Natural killer cell (primary cell): ENCODE measurements around the gene RNF125. TPM values are rescaled to one million over a fixed set of nuclear protein-coding genes. Genes with fewer than 3 reads are reported as not detected.

Source experiments
- ATAC-seq, 3 donors: fragments of 150-1000 bp in 2 of 3; fragments of 200-7000 bp in 1 of 3; cut with Tn5 transposase; 1 replicate in 1 of 3; 2 replicates in 2 of 3; pipeline ENCODE4 v1.10.0; 2021; ENCODE audit warnings: mild to moderate bottlenecking in 2 of 3, moderate library complexity in 2 of 3
- DNase-seq, 2 donors: peaks; one replicate each; pipeline versions ENCODE4 v3.0.0 to v3.0.0-alpha.2; 2013 to 2021; ENCODE audit warnings: mixed read lengths in 1 of 2
- H3K27ac ChIP-seq: one replicate; pipeline ENCODE4 v1.5.1; 2013; ENCODE audit warnings: mild to moderate bottlenecking, low read length
- H3K27me3 ChIP-seq: one replicate; pipeline ENCODE4 v1.6.1; 2013; ENCODE audit warnings: low read length; ENCODE audit not compliant: control insufficient read depth, insufficient read depth
- H3K36me3 ChIP-seq: one replicate; pipeline ENCODE4 v1.6.1; 2013; ENCODE audit warnings: low read length; ENCODE audit not compliant: control insufficient read depth, insufficient read depth
- H3K4me1 ChIP-seq: one replicate; pipeline ENCODE4 v1.6.1; 2013; ENCODE audit warnings: low read length; ENCODE audit not compliant: control insufficient read depth, insufficient read depth
- H3K4me3 ChIP-seq: one replicate; pipeline ENCODE4 v1.5.1; 2013; ENCODE audit warnings: low read length
- H3K9me3 ChIP-seq: one replicate; pipeline ENCODE4 v1.6.1; 2013; ENCODE audit warnings: low read length; ENCODE audit not compliant: control insufficient read depth, insufficient read depth
- H3K27ac Mint-ChIP-seq, 2 donors: one replicate each; pipeline ENCODE4 v1.8.0; 2022; ENCODE audit warnings: mild to moderate bottlenecking in 2 of 2, mixed read lengths in 2 of 2, moderate library complexity in 1 of 2
- H3K27me3 Mint-ChIP-seq, 2 donors: one replicate each; pipeline ENCODE4 v1.8.0; 2022; ENCODE audit warnings: low read depth in 2 of 2, mixed read lengths in 2 of 2
- H3K36me3 Mint-ChIP-seq: one replicate; pipeline ENCODE4 v1.8.0; 2022; ENCODE audit warnings: mixed read lengths
- H3K4me1 Mint-ChIP-seq, 2 donors: one replicate each; pipeline ENCODE4 v1.8.0; 2022; ENCODE audit warnings: mixed read lengths in 2 of 2
- H3K4me3 Mint-ChIP-seq: one replicate; pipeline ENCODE4 v1.8.0; 2022; ENCODE audit warnings: mild to moderate bottlenecking, moderate library complexity, mixed read lengths
- H3K9me3 Mint-ChIP-seq, 2 donors: one replicate each; pipeline ENCODE4 v1.8.0; 2022; ENCODE audit warnings: mixed read lengths in 2 of 2
- WGBS: methylation state at CpG from one replicate; pipeline ENCODE4 v1.1.7; 2013; ENCODE audit warnings: missing lambda C conversion rate; ENCODE audit not compliant: insufficient coverage; 5-methylcytosine and 5-hydroxymethylcytosine counted together
- intact Hi-C: fragments of 100-400 bp; cut with micrococcal nuclease; formaldehyde crosslinking; loops from one replicate; pipeline ENCODE4 v1.14.2; 2022
- total RNA-seq, 4 donors: library from RNA; stranded (reverse); fragments of 120-200 nt in 1 of 4; gene quantifications; one replicate each; pipeline versions ENCODE4 v1.2.3 to v1.2.4, GENCODE V29; 2013 to 2022
- TF ChIP-seq, protein P1 (sequence below): fragments of 200-600 bp; IDR thresholded peaks from one replicate; pipeline ENCODE4 v1.8.0; 2022; ENCODE audit warnings: antibody characterized with exemption

Gene RNF125
- total RNA-seq, 3 donors from 2014 or later (not counting 1 experiment from before 2014, with no cell fraction given) = 74.7 to 105 (median 96.7) TPM

DNA sequence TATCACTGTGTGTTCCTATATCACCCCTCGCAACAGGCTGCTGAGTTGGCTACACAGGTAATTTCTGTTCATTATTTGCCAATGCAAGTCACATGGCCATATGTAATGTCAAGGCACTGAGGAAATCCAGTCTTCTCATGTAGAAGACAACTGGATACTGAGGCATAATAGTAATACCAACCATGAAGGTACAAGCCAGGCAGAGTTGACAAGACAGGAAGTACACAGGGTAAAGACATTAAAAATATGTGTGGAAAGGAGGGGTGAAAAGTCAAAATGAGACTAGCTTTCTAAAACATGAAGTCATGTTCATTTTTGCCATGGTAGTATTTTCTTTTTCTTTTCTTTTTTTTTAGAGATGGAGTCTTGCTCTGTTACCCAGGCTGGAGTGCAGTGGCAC is 55.6 kb downstream of the RNF125 start:
- no peaks in the 10 kb centered on the region for H3K9me3 Mint-ChIP-seq
- H3K36me3 Mint-ChIP-seq = peaks cover 14% of the 10 kb centered on the region
- DNase-seq = no peak
- Histone ChIP-seq H3K27ac (no peak overlapping the region), H3K4me1 (peaks cover 2% of the 10 kb centered on the region), H3K27me3 (no peaks in the 10 kb centered on the region), H3K9me3 (no peaks in the 10 kb centered on the region), H3K4me3 (no peak overlapping the region), H3K36me3 (peaks cover 28% of the 10 kb centered on the region)
- intact Hi-C loops = loop anchor here (5.0 kb wide), 1 partner anchor 132 kb away; the partner anchor contains the start of gene TRAPPC8
- 100% methylated on average over 1 of the region's 1 CpG for WGBS
- no peaks in the 10 kb centered on the region for H3K27me3 Mint-ChIP-seq
- TF ChIP-seq, protein P1, sequence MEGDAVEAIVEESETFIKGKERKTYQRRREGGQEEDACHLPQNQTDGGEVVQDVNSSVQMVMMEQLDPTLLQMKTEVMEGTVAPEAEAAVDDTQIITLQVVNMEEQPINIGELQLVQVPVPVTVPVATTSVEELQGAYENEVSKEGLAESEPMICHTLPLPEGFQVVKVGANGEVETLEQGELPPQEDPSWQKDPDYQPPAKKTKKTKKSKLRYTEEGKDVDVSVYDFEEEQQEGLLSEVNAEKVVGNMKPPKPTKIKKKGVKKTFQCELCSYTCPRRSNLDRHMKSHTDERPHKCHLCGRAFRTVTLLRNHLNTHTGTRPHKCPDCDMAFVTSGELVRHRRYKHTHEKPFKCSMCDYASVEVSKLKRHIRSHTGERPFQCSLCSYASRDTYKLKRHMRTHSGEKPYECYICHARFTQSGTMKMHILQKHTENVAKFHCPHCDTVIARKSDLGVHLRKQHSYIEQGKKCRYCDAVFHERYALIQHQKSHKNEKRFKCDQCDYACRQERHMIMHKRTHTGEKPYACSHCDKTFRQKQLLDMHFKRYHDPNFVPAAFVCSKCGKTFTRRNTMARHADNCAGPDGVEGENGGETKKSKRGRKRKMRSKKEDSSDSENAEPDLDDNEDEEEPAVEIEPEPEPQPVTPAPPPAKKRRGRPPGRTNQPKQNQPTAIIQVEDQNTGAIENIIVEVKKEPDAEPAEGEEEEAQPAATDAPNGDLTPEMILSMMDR = no peak
- no peak overlapping the region for H3K4me3 Mint-ChIP-seq
- peak overlapping the region; percentile 40 to 73 for H3K27ac Mint-ChIP-seq
- ATAC-seq = no peak
- H3K4me1 Mint-ChIP-seq = peaks cover 16 to 18% of the 10 kb centered on the region in 2 donors

DNA sequence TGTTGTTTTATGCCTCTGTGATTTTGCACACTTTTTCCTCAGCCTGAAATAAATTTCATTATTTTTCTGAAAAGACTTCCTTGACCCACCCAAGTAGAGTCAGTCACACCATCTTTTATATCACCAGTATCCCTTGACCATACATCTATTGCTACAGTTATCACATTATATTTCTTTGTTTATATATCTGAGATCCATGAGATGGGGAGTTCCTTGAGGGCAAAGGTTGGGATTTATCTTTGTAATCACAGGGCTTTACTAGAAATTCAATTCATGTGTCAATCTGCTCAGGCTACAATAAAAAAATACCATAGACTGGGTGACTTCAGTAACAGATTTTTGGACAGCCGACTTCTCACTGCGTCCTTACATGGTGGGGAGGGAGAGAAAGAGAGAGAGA is 60.2 kb downstream of the RNF125 start:
- Mint-ChIP-seq H3K4me1 (peaks cover 21 to 31% of the 10 kb centered on the region in 2 donors), H3K4me3 (no peak overlapping the region), H3K36me3 (peaks cover 5% of the 10 kb centered on the region), H3K27me3 (no peaks in the 10 kb centered on the region), H3K9me3 (no peaks in the 10 kb centered on the region), H3K27ac (peak overlapping the region in 1 of 2 donors; percentile 63)
- no peaks in the 10 kb centered on the region for H3K27me3 ChIP-seq
- peaks cover under 1% of the 10 kb centered on the region for H3K4me1 ChIP-seq
- ATAC-seq = no peak
- intact Hi-C loops = no loop called here
- TF ChIP-seq, protein P1 = no peak
- no CpG with 5 or more reads among the region's 2 CpGs for WGBS
- H3K9me3 ChIP-seq = no peaks in the 10 kb centered on the region
- H3K27ac ChIP-seq = no peak overlapping the region
- H3K4me3 ChIP-seq = no peak overlapping the region
- peaks cover 10% of the 10 kb centered on the region for H3K36me3 ChIP-seq
- no peak for DNase-seq

GRCh38 chr18:32081881-32082280 is 63.3 kb downstream of the RNF125 start:
- ATAC-seq = no peak
- Histone ChIP-seq H3K27me3 (no peaks in the 10 kb centered on the region), H3K4me1 (peaks cover 28% of the 10 kb centered on the region), H3K36me3 (peaks cover 2% of the 10 kb centered on the region), H3K9me3 (no peaks in the 10 kb centered on the region), H3K27ac (no peak overlapping the region), H3K4me3 (no peak overlapping the region)
- Mint-ChIP-seq H3K9me3 (peaks cover 0 to 3% of the 10 kb centered on the region in 2 donors), H3K27ac (no peak overlapping the region), H3K4me1 (peaks cover 33 to 41% of the 10 kb centered on the region in 2 donors), H3K36me3 (no peaks in the 10 kb centered on the region), H3K27me3 (peaks cover 0 to 3% of the 10 kb centered on the region in 2 donors), H3K4me3 (no peak overlapping the region)
- DNase-seq = no peak
- TF ChIP-seq, protein P1 = no peak
- intact Hi-C loops = no loop called here
- WGBS = 100% methylated on average over 1 of the region's 1 CpG

DNA sequence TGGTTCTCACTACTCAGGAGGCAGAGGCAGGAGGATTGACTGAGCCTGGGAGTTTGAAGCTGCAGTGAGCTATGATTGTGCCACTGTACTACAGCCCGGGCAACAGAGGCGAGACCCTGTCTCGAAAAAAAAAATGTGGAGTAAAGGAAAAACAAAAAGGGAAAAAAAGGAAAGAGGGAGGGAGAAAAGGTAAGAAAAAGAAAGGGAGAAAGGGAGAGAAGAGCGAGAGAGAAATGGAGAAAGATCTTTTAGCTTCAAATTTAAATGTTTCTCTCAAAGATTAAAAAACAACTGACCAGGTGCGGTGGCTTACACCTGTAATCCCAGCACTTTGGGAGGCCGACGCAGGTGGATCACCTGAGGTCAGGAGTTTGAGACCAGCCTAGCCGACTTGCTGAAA is 65.2 kb downstream of the RNF125 start:
- H3K9me3 ChIP-seq = no peaks in the 10 kb centered on the region
- Mint-ChIP-seq H3K36me3 (no peaks in the 10 kb centered on the region), H3K27me3 (peaks cover 0 to 3% of the 10 kb centered on the region in 2 donors), H3K4me3 (peak overlapping the region; percentile 14), H3K9me3 (peaks cover 0 to 3% of the 10 kb centered on the region in 2 donors), H3K27ac (peak overlapping the region; percentile 87 to 96), H3K4me1 (peaks cover 33 to 44% of the 10 kb centered on the region in 2 donors)
- TF ChIP-seq, protein P1 = no peak
- H3K4me1 ChIP-seq = peaks cover 32% of the 10 kb centered on the region
- no peaks in the 10 kb centered on the region for H3K27me3 ChIP-seq
- H3K4me3 ChIP-seq = no peak overlapping the region
- 98% methylated on average over 7 of the region's 8 CpGs for WGBS
- ATAC-seq (no peak), DNase-seq (no peak)
- H3K27ac ChIP-seq = no peak overlapping the region
- intact Hi-C loops = loop anchor here (2.0 kb wide), 1 partner anchor 65 kb away; the partner anchor contains the start of gene RNF125
- peaks cover 4% of the 10 kb centered on the region for H3K36me3 ChIP-seq
